H1 (cell line): Measurements from ENCODE around the gene SFTPB. TPM values are rescaled to one million over a fixed set of nuclear protein-coding genes. Genes with fewer than 3 reads are reported as not detected.

Experiments
- CTCF ChIA-PET: fragments of 300-600 bp; sonication (Branson Sonifier 250); formaldehyde crosslinking; loops from one replicate; lab custom pipeline; 2021; ENCODE audit not compliant: partially characterized antibody; lab: Charles Lee
- POLR2A ChIA-PET: fragments of 300-600 bp; sonication (Branson Sonifier 250); formaldehyde crosslinking; loops from one replicate; lab custom pipeline; 2021; ENCODE audit warnings: inconsistent platforms; ENCODE audit not compliant: partially characterized antibody; lab: Charles Lee
- DNase-seq, 2 experiments: peaks; one replicate each; pipeline versions ENCODE4 v3.0.0 to v3.0.0-alpha.2; 2010 to 2022; ENCODE audit warnings: low spot score in 2 of 2, low read depth in 1 of 2, mixed read lengths in 1 of 2
- FAIRE-seq: peaks from 2 replicates; lab custom pipeline; 2011; peaks lifted over from hg19 to GRCh38; lab: Jason Lieb, UNC
- H2AFZ ChIP-seq: 2 replicates; pipeline ENCODE4 v1.8.1; 2012; ENCODE audit warnings: low read length, inconsistent platforms
- H2AK5ac ChIP-seq: 2 replicates; pipeline ENCODE4 v1.6.1; 2013; ENCODE audit warnings: low read depth, low read length
- H2BK120ac ChIP-seq: replicated peaks from 2 replicates; pipeline ENCODE3; 2013; ENCODE audit warnings: low read depth, low read length, inconsistent platforms
- H2BK12ac ChIP-seq: 2 replicates; pipeline ENCODE4 v1.6.1; 2013; ENCODE audit warnings: low read depth, low read length
- H2BK15ac ChIP-seq: 2 replicates; pipeline ENCODE4 v1.6.1; 2013; ENCODE audit warnings: low read length
- H2BK20ac ChIP-seq: 2 replicates; pipeline ENCODE4 v1.6.1; 2013; ENCODE audit warnings: low read length
- H2BK5ac ChIP-seq: 2 replicates; pipeline ENCODE4 v1.6.1; 2013; ENCODE audit warnings: low read depth, low read length
- H3K14ac ChIP-seq: 2 replicates; pipeline ENCODE4 v1.6.1; 2013; ENCODE audit warnings: inconsistent platforms; ENCODE audit not compliant: insufficient read length
- H3K18ac ChIP-seq: 2 replicates; pipeline ENCODE4 v1.6.1; 2013; ENCODE audit warnings: low read length; ENCODE audit errors: extremely low read depth
- H3K23ac ChIP-seq: 2 replicates; pipeline ENCODE4 v1.6.1; 2013; ENCODE audit warnings: inconsistent platforms; ENCODE audit not compliant: insufficient read length
- H3K23me2 ChIP-seq: 2 replicates; pipeline ENCODE4 v1.6.1; 2013; ENCODE audit warnings: low read depth, low read length
- H3K27ac ChIP-seq: 2 replicates; pipeline ENCODE4 v1.6.1; 2011; ENCODE audit warnings: low read depth, low read length, inconsistent platforms
- H3K27me3 ChIP-seq, 4 experiments: replicated peaks in 1 of 4; 1 replicate in 1 of 4; 2 replicates in 3 of 4; pipeline versions ENCODE4 v1.6.1 to v1.8.1; 2011 to 2013; ENCODE audit warnings: low read length in 3 of 4, mild to moderate bottlenecking in 3 of 4, inconsistent platforms in 2 of 4, mixed read lengths in 2 of 4, moderate library complexity in 1 of 4; ENCODE audit not compliant: control insufficient read depth in 3 of 4, insufficient read depth in 3 of 4; ENCODE audit errors: extremely low read depth in 1 of 4
- H3K36me3 ChIP-seq, 4 experiments: 2 replicates each; pipeline versions ENCODE4 v1.6.1 to v1.8.1; 2011 to 2013; ENCODE audit warnings: mild to moderate bottlenecking in 4 of 4, low read length in 3 of 4, moderate library complexity in 2 of 4, control low read depth in 1 of 4, inconsistent platforms in 1 of 4; ENCODE audit not compliant: insufficient read depth in 4 of 4, control insufficient read depth in 2 of 4
- H3K4ac ChIP-seq: replicated peaks from 2 replicates; pipeline ENCODE3; 2013; ENCODE audit warnings: low read length, low read depth, mixed read lengths, inconsistent platforms; ENCODE audit not compliant: insufficient read length
- H3K4me1 ChIP-seq, 4 experiments: replicated peaks in 1 of 4; 1 replicate in 1 of 4; 2 replicates in 3 of 4; pipeline versions ENCODE4 v1.6.1 to v1.8.1; 2011 to 2013; ENCODE audit warnings: low read length in 3 of 4, inconsistent platforms in 2 of 4, mixed read lengths in 1 of 4; ENCODE audit not compliant: insufficient read depth in 4 of 4, control insufficient read depth in 3 of 4
- H3K4me2 ChIP-seq, 2 experiments: 2 replicates each; pipeline versions ENCODE4 v1.6.1 to v1.8.1; 2011 to 2013; ENCODE audit warnings: low read depth in 2 of 2, low read length in 2 of 2, control low read depth in 1 of 2, inconsistent platforms in 1 of 2, mild to moderate bottlenecking in 1 of 2; ENCODE audit not compliant: insufficient read depth in 1 of 2
- H3K4me3 ChIP-seq, 4 experiments: fragments of 200-600, 300-600 bp in 1 of 4; sonication (generic), shearing (Covaris generic), sonication (Bioruptor Twin) in 1 of 4; 2 replicates each; pipeline versions ENCODE4 v1.5.1 to v1.8.1; 2011 to 2016; ENCODE audit warnings: low read length in 4 of 4, low read depth in 3 of 4, control low read depth in 2 of 4, inconsistent platforms in 2 of 4, mild to moderate bottlenecking in 2 of 4, mixed read lengths in 1 of 4, moderate library complexity in 1 of 4; ENCODE audit not compliant: insufficient read depth in 2 of 4; ENCODE audit errors: extremely low read depth in 1 of 4
- H3K56ac ChIP-seq: replicated peaks from 2 replicates; pipeline ENCODE3; 2013; ENCODE audit warnings: low read depth, mild to moderate bottlenecking, mixed read lengths, low read length, inconsistent platforms; ENCODE audit not compliant: insufficient read length
- H3K79me1 ChIP-seq: 2 replicates; pipeline ENCODE4 v1.6.1; 2013; ENCODE audit warnings: low read depth, low read length, control low read depth
- H3K79me2 ChIP-seq, 2 experiments: 2 replicates each; pipeline versions ENCODE4 v1.6.1 to v1.8.1; 2012 to 2013; ENCODE audit warnings: low read length in 2 of 2, mild to moderate bottlenecking in 2 of 2, inconsistent platforms in 1 of 2; ENCODE audit not compliant: insufficient read depth in 2 of 2, control insufficient read depth in 1 of 2
- H3K9ac ChIP-seq, 4 experiments: replicated peaks in 1 of 4; 1 replicate in 1 of 4; 2 replicates in 3 of 4; pipeline versions ENCODE4 v1.6.1 to v1.8.1; 2011 to 2013; ENCODE audit warnings: low read depth in 3 of 4, low read length in 3 of 4, control low read depth in 2 of 4, mild to moderate bottlenecking in 2 of 4, moderate library complexity in 2 of 4, inconsistent platforms in 1 of 4; ENCODE audit errors: extremely low read depth in 1 of 4
- H3K9me3 ChIP-seq, 2 experiments: 2 replicates each; pipeline versions ENCODE4 v1.6.1 to v1.8.1; 2012 to 2013; ENCODE audit warnings: mild to moderate bottlenecking in 2 of 2, moderate library complexity in 2 of 2, control low read depth in 1 of 2, inconsistent platforms in 1 of 2, low read depth in 1 of 2, low read length in 1 of 2, mixed read lengths in 1 of 2; ENCODE audit not compliant: insufficient read depth in 2 of 2
- H4K20me1 ChIP-seq, 2 experiments: replicated peaks in 1 of 2; 2 replicates each; pipeline versions ENCODE3 to v1.8.1; 2011 to 2013; ENCODE audit warnings: inconsistent platforms in 2 of 2, low read length in 2 of 2, mild to moderate bottlenecking in 1 of 2; ENCODE audit not compliant: insufficient read depth in 2 of 2, control insufficient read depth in 1 of 2
- H4K5ac ChIP-seq: 2 replicates; pipeline ENCODE4 v1.6.1; 2013; ENCODE audit warnings: low read length, low read depth, mixed read lengths, inconsistent platforms; ENCODE audit not compliant: insufficient read length
- H4K8ac ChIP-seq: 2 replicates; pipeline ENCODE4 v1.8.0; 2013; ENCODE audit warnings: mild to moderate bottlenecking, moderate library complexity, low read length, inconsistent platforms; ENCODE audit not compliant: insufficient read depth; ENCODE audit errors: extremely low read depth
- H4K91ac ChIP-seq: replicated peaks from 2 replicates; pipeline ENCODE3; 2013; ENCODE audit warnings: low read length, mixed read lengths, inconsistent platforms; ENCODE audit not compliant: insufficient read length
- CBX5 ChIP-seq: fragments of 300-800, 300-1000 bp; sonication (generic); IDR thresholded peaks from 2 replicates; pipeline ENCODE4 v1.7.1; 2016; ENCODE audit warnings: antibody characterized with exemption, low read length, low read depth
- CBX8 ChIP-seq: fragments of 300-800, 300-1000 bp; sonication (generic); IDR thresholded peaks from 2 replicates; pipeline ENCODE4 v1.7.1; 2016; ENCODE audit warnings: low read depth, low read length, borderline replicate concordance
- CHD2 ChIP-seq: IDR thresholded peaks from 2 replicates; pipeline ENCODE4 v1.6.1; 2012; ENCODE audit warnings: low read length, improper control_type of control experiment
- GTF2F1 ChIP-seq: IDR thresholded peaks from 2 replicates; pipeline ENCODE4 v1.6.1; 2012; ENCODE audit warnings: low read depth, low read length, improper control_type of control experiment, borderline replicate concordance
- JUN ChIP-seq: IDR thresholded peaks from 2 replicates; pipeline ENCODE4 v1.6.1; 2011; ENCODE audit warnings: low read depth, mild to moderate bottlenecking, improper control_type of control experiment, low read length
- POLR2AphosphoS5 ChIP-seq: IDR thresholded peaks from 2 replicates; pipeline ENCODE4 v1.6.1; 2011; ENCODE audit warnings: low read depth, low read length
- RXRA ChIP-seq: IDR thresholded peaks from 2 replicates; pipeline ENCODE4 v1.6.1; 2011; ENCODE audit warnings: low read depth, mild to moderate bottlenecking, low read length, moderate library complexity; ENCODE audit not compliant: insufficient read depth
- SIN3A ChIP-seq, 2 experiments: IDR thresholded peaks in 1 of 2; conservative IDR thresholded peaks in 1 of 2; 2 replicates each; pipeline ENCODE4 v1.6.1; 2011 to 2012; ENCODE audit warnings: low read length in 2 of 2, improper control_type of control experiment in 1 of 2, low read depth in 1 of 2, mild to moderate bottlenecking in 1 of 2
- SP1 ChIP-seq: IDR thresholded peaks from 2 replicates; pipeline ENCODE4 v1.6.1; 2011; ENCODE audit warnings: low read depth, low read length
- SP2 ChIP-seq: IDR thresholded peaks from 2 replicates; pipeline ENCODE4 v1.6.1; 2012; ENCODE audit warnings: mild to moderate bottlenecking, low read length, inconsistent platforms
- ZNF274 ChIP-seq: IDR thresholded peaks from 2 replicates; pipeline ENCODE4 v1.7.0; 2012; ENCODE audit warnings: low read length, borderline replicate concordance; ENCODE audit errors: extremely low read depth
- WGBS, 2 experiments: shearing (Covaris generic) in 1 of 2; methylation state at CpG; one replicate each; pipeline versions ENCODE4 v1.1.6 to v1.1.7; 2013 to 2015; ENCODE audit warnings: low lambda C conversion rate in 2 of 2, mixed read lengths in 2 of 2, inconsistent platforms in 1 of 2, low coverage in 1 of 2, missing lambda C conversion rate in 1 of 2; ENCODE audit not compliant: insufficient replicate concordance in 2 of 2, insufficient coverage in 1 of 2, insufficient read length in 1 of 2; ENCODE audit errors: extremely low coverage in 1 of 2, missing lambda C conversion rate in 1 of 2; 5-methylcytosine and 5-hydroxymethylcytosine counted together
- polyA plus RNA-seq, 7 experiments: library from polyadenylated mRNA; depleted of rRNA in 3 of 7; stranded (reverse) in 5 of 7; unstranded in 2 of 7; fragments of >200 nt in 5 of 7; fragments of 200-250 nt in 2 of 7; gene quantifications; 1 replicate in 5 of 7; 2 replicates in 1 of 7; 4 replicates in 1 of 7; pipeline versions ENCODE4 v1.2.1 to v1.2.3, GENCODE V29; 2011 to 2013; ENCODE audit warnings: missing spikeins in 2 of 7, mixed read lengths in 2 of 7
- total RNA-seq: library from RNA; stranded (reverse); fragmentation: NEBNext Ultra II Directional; extraction: Animal tissue kit (Norgen Biotek cat#: 25700); gene quantifications from 2 replicates; pipeline ENCODE4 v1.2.1, GENCODE V29; 2021

Gene SFTPB
- total and polyA plus RNA-seq, 2 of the 8 experiments (the other 6 are each of a cell fraction or from before 2014, with no cell fraction given) = not detected

- H3K79me1 ChIP-seq = no peaks in the 10 kb centered on the region; the same call in 1 of the 2 replicates
- 97% methylated on average over 3 of the region's 3 CpGs; no CpG with 5 or more reads in 1 of the 2 experiments for WGBS, 2 experiments
- H3K9ac ChIP-seq = no peak overlapping the region
- H3K23me2 ChIP-seq = no peaks in the 10 kb centered on the region
- H3K4me3 ChIP-seq = no peak overlapping the region
- DNase-seq (no peak), FAIRE-seq (no peak)
- no peaks in the 10 kb centered on the region for H3K79me2 ChIP-seq
- H3K4me1 ChIP-seq = peaks cover 0 to 6% (median 0%) of the 10 kb centered on the region in 4 experiments; a peak in 1 of 7 replicates
- peaks cover 0 to 3% of the 10 kb centered on the region in 2 experiments for H4K20me1 ChIP-seq
- H3K4ac ChIP-seq = no peak overlapping the region
- H2AFZ ChIP-seq = no peak overlapping the region
- no peak overlapping the region for H2BK20ac ChIP-seq
- no peak overlapping the region for H3K23ac ChIP-seq
- no peaks in the 10 kb centered on the region for H3K27me3 ChIP-seq
- H4K5ac ChIP-seq = no peak overlapping the region
- H3K14ac ChIP-seq = no peak overlapping the region
- no peak overlapping the region for H3K4me2 ChIP-seq
- no peak overlapping the region for H2BK12ac ChIP-seq
- no peaks in the 10 kb centered on the region for H3K9me3 ChIP-seq
- ChIA-PET CTCF (interaction anchor here (2.0 kb wide), 1 partner anchor 19 kb away, joined by 7 read pairs; no protein-coding TSS in a partner anchor), POLR2A (interaction anchor here (1.2 to 1.7 kb wide), 2 partner anchors 10 to 39 kb away, joined by 3 to 5 read pairs; no protein-coding TSS in a partner anchor)
- no peak overlapping the region for H2BK5ac ChIP-seq
- no peak overlapping the region for H3K56ac ChIP-seq
- H4K8ac ChIP-seq = no peak overlapping the region
- H2BK15ac ChIP-seq = no peak overlapping the region
- H3K27ac ChIP-seq = no peak overlapping the region
- no peak overlapping the region for H2BK120ac ChIP-seq
- H2AK5ac ChIP-seq = no peak overlapping the region
- TF ChIP-seq SIN3A (conservative IDR thresholded peaks at IDR 0.05 in 1 of 2, IDR thresholded peaks at IDR 0.05 in 1 of 2; ENCODE audit: low read depth in 1 of 2, low read length in 2 of 2) = no peak
- TF ChIP-seq JUN = no peak
- TF ChIP-seq CBX5 = no peak
- no peak for TF ChIP-seq CBX8
- TF ChIP-seq GTF2F1 = no peak
- no peak for TF ChIP-seq ZNF274
- no peak for TF ChIP-seq POLR2AphosphoS5
- TF ChIP-seq CHD2 = no peak
- TF ChIP-seq SP1 = no peak
- no peak for TF ChIP-seq RXRA
- TF ChIP-seq SP2 = no peak
- H3K36me3 ChIP-seq = peaks cover 3 to 24% (median 9%) of the 10 kb centered on the region in 4 experiments; a peak in 6 of 8 replicates
- H3K18ac ChIP-seq = no peak overlapping the region
- H4K91ac ChIP-seq = no peak overlapping the region
These were observed 11.5 kb downstream of the SFTPB start for GRCh38 chr2:85656468-85656867.
